Urinary bladder (tissue), 4 donors: ENCODE results near the gene NGFR. TPM values are rescaled to one million over a fixed set of nuclear protein-coding genes. Genes with fewer than 3 reads are reported as not detected.

Source experiments
- DNase-seq: peaks from one replicate; pipeline ENCODE4 v3.0.0-alpha.2; 2015; ENCODE audit errors: extremely low spot score
- H3K27ac ChIP-seq: one replicate; pipeline ENCODE4 v1.5.1; 2013; ENCODE audit warnings: low read depth, mild to moderate bottlenecking, moderate library complexity
- H3K36me3 ChIP-seq: one replicate; pipeline ENCODE4 v1.6.1; 2013; ENCODE audit warnings: mild to moderate bottlenecking, moderate library complexity; ENCODE audit not compliant: insufficient read depth
- H3K4me1 ChIP-seq: one replicate; pipeline ENCODE4 v1.6.1; 2013; ENCODE audit warnings: mild to moderate bottlenecking, moderate library complexity; ENCODE audit not compliant: insufficient read depth
- H3K4me3 ChIP-seq: one replicate; pipeline ENCODE4 v1.5.1; 2013; ENCODE audit warnings: low read depth, low read length
- WGBS: extraction: QIAGEN DNeasy Blood & Tissue Kit; methylation state at CpG from one replicate; pipeline ENCODE4 v1.1.7; 2013; 5-methylcytosine and 5-hydroxymethylcytosine counted together
- polyA plus RNA-seq: library from polyadenylated mRNA; stranded (reverse); fragments of 200-250 nt; gene quantifications from one replicate; pipeline ENCODE4 v1.2.3, GENCODE V29; 2013
- small RNA-seq: library from RNA; depleted of rRNA; stranded (forward); fragments of <200 nt; gene quantifications from one replicate; pipeline ENCODE3, GENCODE V24; 2014
- total RNA-seq: library from RNA; depleted of rRNA; stranded (reverse); fragments of >200 nt; gene quantifications from one replicate; pipeline ENCODE4 v1.2.3, GENCODE V29; 2014
- donor health status: healthy with polysubstance abuse.
- donor health status: healthy.

Gene NGFR
- total and polyA plus RNA-seq, 2 donors, result 11.7 to 18.4 TPM

DNA sequence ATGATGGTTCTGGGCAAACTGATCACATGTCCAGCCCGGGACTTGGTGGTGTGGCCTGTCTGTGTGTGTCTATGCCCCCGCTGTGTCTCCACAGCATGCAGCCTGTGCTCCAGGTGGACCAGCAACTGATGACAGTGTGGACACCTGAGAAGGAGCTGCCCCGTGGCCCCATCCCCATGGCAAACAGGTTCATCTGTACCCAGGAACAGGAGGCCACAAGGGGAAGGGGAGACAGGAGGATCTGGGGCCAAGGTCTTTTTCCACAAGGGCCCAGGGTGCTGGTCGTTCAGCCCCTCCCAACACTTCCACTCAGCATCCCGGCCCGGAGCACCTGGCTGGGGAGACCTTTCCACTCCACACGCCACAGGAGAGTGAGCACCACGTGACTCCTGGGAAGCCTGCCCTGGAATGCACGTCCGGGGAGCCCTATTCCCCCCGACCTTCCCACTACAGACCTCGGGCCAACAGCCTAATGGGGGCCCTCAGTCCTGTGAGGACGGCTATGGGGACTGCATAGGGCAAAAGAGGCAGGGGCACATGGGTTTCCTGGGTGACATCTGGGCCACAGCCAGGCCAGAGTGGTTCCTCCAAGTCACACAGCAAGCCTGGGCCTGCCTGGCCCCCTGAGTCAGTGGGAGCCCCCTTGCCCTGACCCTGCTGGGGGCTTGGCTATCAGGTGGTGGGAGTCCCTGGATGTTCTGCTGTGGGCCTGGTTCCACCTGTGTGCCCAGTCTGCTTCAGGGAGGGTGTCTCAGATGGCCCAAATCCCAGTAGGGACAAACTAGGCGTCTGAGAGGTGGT lies 59.8 kb downstream of the NGFR start:
- Histone ChIP-seq H3K4me3 (no peak overlapping the region), H3K4me1 (no peaks in the 10 kb centered on the region), H3K36me3 (no peaks in the 10 kb centered on the region), H3K27ac (no peak overlapping the region)
- DNase-seq, result no peak
- WGBS, result 72% methylated on average over 14 of the region's 14 CpGs

DNA sequence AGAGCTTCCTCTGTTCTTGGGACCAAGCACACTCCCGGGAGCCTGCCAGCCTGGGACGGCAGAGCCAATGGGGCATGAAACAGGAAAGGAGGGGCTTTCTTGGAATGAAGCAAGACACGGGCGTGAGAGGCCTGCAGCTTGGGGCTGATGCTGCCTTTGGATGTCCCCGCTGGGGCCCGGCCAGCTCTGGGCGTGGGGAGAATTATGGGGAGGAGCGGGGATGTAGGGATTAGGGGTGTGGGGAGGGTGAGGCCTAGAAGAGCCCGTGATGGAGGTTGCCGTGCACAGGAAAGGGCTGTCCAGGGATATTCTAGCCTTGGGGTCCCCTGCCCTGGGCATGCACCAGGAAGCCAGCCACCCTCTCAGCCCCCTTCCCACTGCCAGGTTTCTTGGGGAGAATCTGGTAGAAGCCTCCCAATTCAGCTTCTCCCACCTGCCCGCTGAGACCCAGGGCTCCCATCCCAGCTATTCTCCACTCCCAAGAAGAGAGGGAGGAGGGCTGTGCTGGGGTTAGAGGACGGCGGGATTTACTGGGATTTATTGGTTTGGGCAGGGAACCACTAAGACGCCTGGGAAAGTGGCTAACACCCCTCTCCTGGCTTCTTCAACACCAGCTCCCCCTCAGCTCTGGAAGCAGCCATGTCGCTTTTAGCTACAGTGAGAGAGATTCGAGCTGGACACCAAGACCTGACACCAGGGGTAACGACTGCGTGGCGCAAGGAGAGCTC lies 60.6 kb downstream of the NGFR start:
- Histone ChIP-seq H3K27ac (no peak overlapping the region), H3K4me3 (no peak overlapping the region), H3K36me3 (no peaks in the 10 kb centered on the region), H3K4me1 (no peaks in the 10 kb centered on the region)
- no peak for DNase-seq
- 59% methylated on average over 19 of the region's 19 CpGs for WGBS

GRCh38 chr17:49556223-49556943 lies 61.3 kb downstream of the NGFR start:
- no peaks in the 10 kb centered on the region for H3K4me1 ChIP-seq
- 16% methylated on average over 30 of the region's 30 CpGs for whole genome bisulfite sequencing
- no peak for DNase-seq
- no peak overlapping the region for H3K27ac ChIP-seq
- no peak overlapping the region for H3K4me3 ChIP-seq
- no peaks in the 10 kb centered on the region for H3K36me3 ChIP-seq

- DNase-seq, result no peak
- no peaks in the 10 kb centered on the region for H3K36me3 ChIP-seq
- 20% methylated on average over 9 of the region's 9 CpGs for WGBS
- H3K4me1 ChIP-seq, result no peaks in the 10 kb centered on the region
- H3K4me3 ChIP-seq, result no peak overlapping the region
- H3K27ac ChIP-seq, result no peak overlapping the region
Observed at GRCh38 chr17:49557312-49558024, 62.4 kb downstream of the NGFR start.

Small RNAs within 50 kb of the gene (small RNA-seq; reads per million reads assigned to genes)
- gene MIR6165, result not detected

Other genes with a start within 250 kb of the NGFR start
- gene ZNF652, start 133.0 kb upstream of the NGFR start, total RNA-seq, result 47.5 TPM
- 12.8 TPM for gene ZNF652, start 133.0 kb upstream of the NGFR start, polyA plus RNA-seq
- gene PHB1, start 80.4 kb upstream of the NGFR start, total RNA-seq, result 56.5 TPM
- gene PHB1, start 80.4 kb upstream of the NGFR start, polyA plus RNA-seq, result 159 TPM
- gene NXPH3, start 80.6 kb downstream of the NGFR start, total RNA-seq, result 1.6 TPM
- gene NXPH3, start 80.6 kb downstream of the NGFR start, polyA plus RNA-seq, result 26.4 TPM
- 174 TPM for gene SPOP, start 182.8 kb downstream of the NGFR start, total RNA-seq
- 92.4 TPM for gene SPOP, start 182.8 kb downstream of the NGFR start, polyA plus RNA-seq
- gene SLC35B1, start 212.7 kb downstream of the NGFR start, total RNA-seq, result 27.0 TPM
- 33.1 TPM for gene SLC35B1, start 212.7 kb downstream of the NGFR start, polyA plus RNA-seq